SKM-1 treated with dmso at 0.1 percent for 144 hours (cell line): ENCODE data around the gene COL6A2.
"Not testable (repeated sequence)": the region's sequence is repeated elsewhere in the genome, so short reads cannot be mapped to it uniquely, and the experiment has no call there.

Experiments used
- DNase-seq: peaks from one replicate; lab custom pipeline; 2025; ENCODE audit not compliant: unreplicated experiment; lab: John Stamatoyannopoulos, UW

Gene COL6A2

GRCh38 chr21:46092811-46093667 is 4.9 kb upstream of the COL6A2 start:
- DNase-seq, result no peak

- no peak for DNase-seq
Observed at GRCh38 chr21:46093668-46094400, 4.1 kb upstream of the COL6A2 start.

- DNase-seq, result no peak
Observed at GRCh38 chr21:46094401-46095082, 3.4 kb upstream of the COL6A2 start.

- no peak for DNase-seq
Observed at GRCh38 chr21:46095083-46095719, 2.7 kb upstream of the COL6A2 start.

GRCh38 chr21:46095814-46096595 is 1.9 kb upstream of the COL6A2 start:
- DNase-seq, result no peak

GRCh38 chr21:46096596-46097335 is 1.1 kb upstream of the COL6A2 start:
- DNase-seq, result no peak

- no peak for DNase-seq
Observed at GRCh38 chr21:46098303-46099141, 610 bp downstream of the COL6A2 start.

- no peak for DNase-seq
Observed at GRCh38 chr21:46099476-46099875, 1.6 kb downstream of the COL6A2 start.

- no peak for DNase-seq
Observed at GRCh38 chr21:46100020-46100419, 2.1 kb downstream of the COL6A2 start.

- no peak for DNase-seq
Observed at GRCh38 chr21:46100426-46100825, 2.5 kb downstream of the COL6A2 start.

- DNase-seq, result no peak
Observed at GRCh38 chr21:46100906-46101305, 3.0 kb downstream of the COL6A2 start.

- DNase-seq, result no peak
Observed at GRCh38 chr21:46104104-46104503, 6.2 kb downstream of the COL6A2 start.

- not testable (repeated sequence) for DNase-seq
Observed at GRCh38 chr21:46107376-46107775, 9.5 kb downstream of the COL6A2 start.

- no peak for DNase-seq
Observed at GRCh38 chr21:46108827-46109312, 11.0 kb downstream of the COL6A2 start.

GRCh38 chr21:46109313-46110221 is 11.7 kb downstream of the COL6A2 start:
- no peak for DNase-seq

- no peak for DNase-seq
Observed at GRCh38 chr21:46110499-46111192, 12.7 kb downstream of the COL6A2 start.

GRCh38 chr21:46111193-46111571 is 13.3 kb downstream of the COL6A2 start:
- DNase-seq, result no peak
